ENCODE measurements around the gene TLL2. TPM values are rescaled to one million over a fixed set of nuclear protein-coding genes. Genes with fewer than 3 reads are reported as not detected.

TLL2 gene
- total and polyA plus RNA-seq, 9 of the 15 experiments (the other 6 are each of a cell fraction or from before 2014, with no cell fraction given) = 0.09 TPM; not detected in 8

DNA sequence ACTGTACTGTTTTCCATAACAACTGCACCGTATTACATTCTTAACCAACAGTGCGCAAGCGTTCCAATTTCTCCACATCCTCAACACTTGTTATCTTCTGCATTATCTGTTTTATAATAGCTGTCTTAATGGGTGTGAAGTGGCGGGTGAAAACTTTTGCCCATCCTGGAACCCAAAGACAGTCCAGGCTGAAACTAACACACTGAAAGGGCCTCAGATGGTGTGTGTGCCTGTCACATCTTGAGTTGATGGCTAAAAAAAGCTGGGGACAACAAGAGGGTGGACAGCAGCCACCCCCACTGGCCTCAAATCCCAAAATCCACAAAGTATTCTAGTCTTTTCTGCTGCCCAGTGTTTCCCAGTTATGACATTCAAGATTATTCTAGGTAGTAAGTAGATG is 174.3 kb downstream of the TLL2 start:
- no peak for FAIRE-seq

DNA sequence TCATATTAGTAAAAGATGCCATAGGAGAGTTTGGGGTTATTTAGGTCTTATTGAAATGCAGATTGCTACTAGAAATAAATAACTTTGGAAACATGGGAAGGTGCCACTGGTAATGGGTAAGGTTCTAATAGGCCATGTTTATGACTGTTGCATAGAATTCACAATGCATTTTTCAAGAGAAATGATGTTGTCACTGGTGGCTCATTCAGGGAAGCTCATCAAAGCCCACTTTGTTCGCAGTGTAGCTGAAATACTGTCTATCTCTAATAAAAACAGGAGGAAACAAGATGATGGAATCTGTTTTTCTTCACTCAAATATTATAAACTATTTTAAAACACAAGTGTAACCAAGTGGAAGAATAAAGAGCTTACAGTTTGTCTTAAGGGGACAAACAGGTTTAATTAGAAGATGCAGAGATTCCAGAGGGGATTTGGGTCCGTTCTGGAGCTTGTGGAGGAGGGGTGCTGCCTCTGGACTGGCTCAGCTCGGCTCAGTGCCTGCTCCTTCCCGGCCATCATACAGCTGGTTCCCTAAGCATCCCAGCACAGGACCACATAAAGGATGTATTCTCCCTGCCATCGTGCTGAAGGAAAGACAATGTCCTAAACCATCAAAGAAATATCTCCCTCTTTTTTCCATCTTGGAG is 175.3 kb downstream of the TLL2 start:
- POLR2A ChIA-PET = interaction anchor here (0.6 kb wide), 1 partner anchor 734 kb away, joined by 3 read pairs; no protein-coding TSS in a partner anchor
- ATAC-seq (no peak), FAIRE-seq (no peak), DNase-seq (ENCODE audit: extremely low read depth in 1 of 4, low spot score in 3 of 4) (no peak)
- H3K27me3 ChIP-seq (ENCODE audit: control insufficient read depth in 2 of 2, insufficient read depth in 2 of 2, low read length in 2 of 2) = no peaks in the 10 kb centered on the region; a peak in 1 of 5 replicates
- no peaks in the 10 kb centered on the region for H3K9me1 ChIP-seq (ENCODE audit: control insufficient read depth, insufficient read depth, low read length)
- no peak overlapping the region for H3K4me2 ChIP-seq (ENCODE audit: insufficient read depth, low read length)
- in situ Hi-C loops (cut with MboI) = no loop called here
- 4% methylated on average over 5 of the region's 5 CpGs for WGBS (ENCODE audit: insufficient coverage, low coverage, missing lambda C conversion rate)
- H3K27ac ChIP-seq (ENCODE audit: extremely low read depth, low read depth, low read length) = no peak overlapping the region
- no peak overlapping the region for H3K9ac ChIP-seq (ENCODE audit: insufficient read depth in 1 of 2, low read depth in 2 of 2, low read length in 2 of 2)
- no peaks in the 10 kb centered on the region for H3K9me3 ChIP-seq (replicated peaks; ENCODE audit: control insufficient read depth, insufficient read depth, low read depth, low read length)
- no peak for TF ChIP-seq DACH1 (IDR thresholded peaks at IDR 0.05; ENCODE audit: partially characterized antibody)
- TF ChIP-seq BRCA1 (IDR thresholded peaks at IDR 0.05) = no peak
- no peak for TF ChIP-seq BRCA1 (CRISPR knock-in tag; IDR thresholded peaks at IDR 0.05)
- no peak for TF ChIP-seq CHD4 (IDR thresholded peaks at IDR 0.05; ENCODE audit: insufficient read depth, insufficient replicate concordance, low read depth, low read length, poor library complexity, severe bottlenecking)
- TF ChIP-seq, protein P1, sequence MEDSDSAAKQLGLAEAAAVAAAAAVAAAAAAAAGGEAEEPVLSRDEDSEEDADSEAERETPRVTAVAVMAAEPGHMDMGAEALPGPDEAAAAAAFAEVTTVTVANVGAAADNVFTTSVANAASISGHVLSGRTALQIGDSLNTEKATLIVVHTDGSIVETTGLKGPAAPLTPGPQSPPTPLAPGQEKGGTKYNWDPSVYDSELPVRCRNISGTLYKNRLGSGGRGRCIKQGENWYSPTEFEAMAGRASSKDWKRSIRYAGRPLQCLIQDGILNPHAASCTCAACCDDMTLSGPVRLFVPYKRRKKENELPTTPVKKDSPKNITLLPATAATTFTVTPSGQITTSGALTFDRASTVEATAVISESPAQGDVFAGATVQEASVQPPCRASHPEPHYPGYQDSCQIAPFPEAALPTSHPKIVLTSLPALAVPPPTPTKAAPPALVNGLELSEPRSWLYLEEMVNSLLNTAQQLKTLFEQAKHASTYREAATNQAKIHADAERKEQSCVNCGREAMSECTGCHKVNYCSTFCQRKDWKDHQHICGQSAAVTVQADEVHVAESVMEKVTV (CRISPR knock-in tag; IDR thresholded peaks at IDR 0.05) = no peak
- no peak for TF ChIP-seq NR2C1 (IDR thresholded peaks at IDR 0.05)
- no peak for TF ChIP-seq NR2C1 (tag; IDR thresholded peaks at IDR 0.05)
- TF ChIP-seq, protein P2, sequence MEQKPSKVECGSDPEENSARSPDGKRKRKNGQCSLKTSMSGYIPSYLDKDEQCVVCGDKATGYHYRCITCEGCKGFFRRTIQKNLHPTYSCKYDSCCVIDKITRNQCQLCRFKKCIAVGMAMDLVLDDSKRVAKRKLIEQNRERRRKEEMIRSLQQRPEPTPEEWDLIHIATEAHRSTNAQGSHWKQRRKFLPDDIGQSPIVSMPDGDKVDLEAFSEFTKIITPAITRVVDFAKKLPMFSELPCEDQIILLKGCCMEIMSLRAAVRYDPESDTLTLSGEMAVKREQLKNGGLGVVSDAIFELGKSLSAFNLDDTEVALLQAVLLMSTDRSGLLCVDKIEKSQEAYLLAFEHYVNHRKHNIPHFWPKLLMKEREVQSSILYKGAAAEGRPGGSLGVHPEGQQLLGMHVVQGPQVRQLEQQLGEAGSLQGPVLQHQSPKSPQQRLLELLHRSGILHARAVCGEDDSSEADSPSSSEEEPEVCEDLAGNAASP (IDR thresholded peaks at IDR 0.05) = no peak
- TF ChIP-seq ZNF324 (CRISPR knock-in tag; IDR thresholded peaks at IDR 0.05) = no peak
- no peak overlapping the region for H2AFZ ChIP-seq (ENCODE audit: low read depth, low read length)
- H3K79me2 ChIP-seq (ENCODE audit: control insufficient read depth, insufficient read depth, low read length) = no peaks in the 10 kb centered on the region
- CTCF ChIA-PET (ENCODE audit: low intra/inter-chr PET ratio) = interaction anchor here (2.4 kb wide), 1 partner anchor 321 kb away, joined by 11 read pairs; no protein-coding TSS in a partner anchor
- intact Hi-C loops (cut with micrococcal nuclease) = no loop called here
- H3K36me3 ChIP-seq (ENCODE audit: control insufficient read depth, insufficient read depth, low read length) = no peaks in the 10 kb centered on the region
- H3K4me3 ChIP-seq = no peak overlapping the region
- no peaks in the 10 kb centered on the region for H3K4me1 ChIP-seq (replicated peaks in 1 of 2; ENCODE audit: control insufficient read depth in 2 of 2, insufficient read depth in 2 of 2, low read length in 2 of 2)
- BruUV-seq (replicated peaks) = no TSS peak
- H4K20me1 ChIP-seq (replicated peaks; ENCODE audit: control insufficient read depth, insufficient read depth, low read length) = no peaks in the 10 kb centered on the region

More for the DNA sequence above, 174.3 kb downstream of the TLL2 start:
- no peak overlapping the region for H3K4me3 ChIP-seq
- no peak overlapping the region for H2AFZ ChIP-seq (ENCODE audit: low read depth, low read length)
- no peaks in the 10 kb centered on the region for H3K4me1 ChIP-seq (replicated peaks in 1 of 2; ENCODE audit: control insufficient read depth in 2 of 2, insufficient read depth in 2 of 2, low read length in 2 of 2)
- no peaks in the 10 kb centered on the region; a peak in 1 of 5 replicates for H3K27me3 ChIP-seq (ENCODE audit: control insufficient read depth in 2 of 2, insufficient read depth in 2 of 2, low read length in 2 of 2)
- H4K20me1 ChIP-seq (replicated peaks; ENCODE audit: control insufficient read depth, insufficient read depth, low read length) = no peaks in the 10 kb centered on the region
- no TSS peak for BruUV-seq (replicated peaks)
- in situ Hi-C loops (cut with MboI) (no loop called here), intact Hi-C loops (cut with micrococcal nuclease) (no loop called here)
- ATAC-seq = no peak
- H3K9ac ChIP-seq (ENCODE audit: insufficient read depth in 1 of 2, low read depth in 2 of 2, low read length in 2 of 2) = no peak overlapping the region
- TF ChIP-seq ZBTB17 (CRISPR knock-in tag; IDR thresholded peaks at IDR 0.05) = no peak
- no peak for TF ChIP-seq FOXA3 (CRISPR knock-in tag; conservative IDR thresholded peaks at IDR 0.05 in 1 of 2, IDR thresholded peaks at IDR 0.05 in 1 of 2)
- TF ChIP-seq KAT2B (IDR thresholded peaks at IDR 0.05; ENCODE audit: low read depth, low read length) = no peak
- H3K27ac ChIP-seq (ENCODE audit: extremely low read depth, low read depth, low read length) = no peak overlapping the region
- no peaks in the 10 kb centered on the region for H3K79me2 ChIP-seq (ENCODE audit: control insufficient read depth, insufficient read depth, low read length)
- CTCF ChIA-PET (ENCODE audit: low intra/inter-chr PET ratio) = interaction anchor here (0.6 to 2.4 kb wide), 2 partner anchors 9 to 322 kb away, joined by 3 to 11 read pairs; no protein-coding TSS in a partner anchor
- H3K36me3 ChIP-seq (ENCODE audit: control insufficient read depth, insufficient read depth, low read length) = no peaks in the 10 kb centered on the region
- no peak overlapping the region for H3K4me2 ChIP-seq (ENCODE audit: insufficient read depth, low read length)
- no peaks in the 10 kb centered on the region for H3K9me3 ChIP-seq (replicated peaks; ENCODE audit: control insufficient read depth, insufficient read depth, low read depth, low read length)
- no peaks in the 10 kb centered on the region for H3K9me1 ChIP-seq (ENCODE audit: control insufficient read depth, insufficient read depth, low read length)
- POLR2A ChIA-PET = no interaction called here
- 4% methylated on average over 4 of the region's 4 CpGs for WGBS (ENCODE audit: insufficient coverage, low coverage, missing lambda C conversion rate)
- no peak for DNase-seq (ENCODE audit: extremely low read depth in 1 of 4, low spot score in 3 of 4)

Data from K562 (cell line).